Suprapubic skin (tissue), 4 donors: ENCODE data around the gene SIDT1. TPM values are rescaled to one million over a fixed set of nuclear protein-coding genes. Genes with fewer than 3 reads are reported as not detected.

Experiments
- DNase-seq, 2 donors: peaks; one replicate each; pipeline ENCODE4 v3.0.0-alpha.2; 2019; ENCODE audit warnings: low spot score in 2 of 2
- H3K27ac ChIP-seq: fragments of 200-600 bp; sonication (generic); one replicate; pipeline ENCODE4 v1.5.1; 2019
- H3K27me3 ChIP-seq: fragments of 200-600 bp; sonication (generic); one replicate; pipeline ENCODE4 v1.5.1; 2019
- H3K36me3 ChIP-seq: fragments of 200-600 bp; sonication (generic); one replicate; pipeline ENCODE4 v1.5.1; 2019
- H3K4me1 ChIP-seq: fragments of 200-600 bp; sonication (generic); one replicate; pipeline ENCODE4 v1.5.1; 2019
- H3K4me3 ChIP-seq: fragments of 200-600 bp; sonication (generic); one replicate; pipeline ENCODE4 v1.5.1; 2019; ENCODE audit warnings: mild to moderate bottlenecking
- H3K9me3 ChIP-seq: fragments of 200-600 bp; sonication (generic); one replicate; pipeline ENCODE4 v1.5.1; 2019
- CTCF ChIP-seq, 2 donors: fragments of 200-600 bp in 1 of 2; fragments of 450-650 bp in 1 of 2; sonication (generic) in 1 of 2; IDR thresholded peaks; one replicate each; pipeline ENCODE4 v1.5.1; 2016 to 2019; ENCODE audit warnings: antibody characterized with exemption in 2 of 2, mild to moderate bottlenecking in 1 of 2, moderate library complexity in 1 of 2
- EP300 ChIP-seq: sonication (generic); formaldehyde crosslinking; IDR thresholded peaks from one replicate; pipeline ENCODE4 v1.6.1; 2017; ENCODE audit warnings: antibody characterized with exemption
- POLR2A ChIP-seq, 2 donors: fragments of 450-650 bp; IDR thresholded peaks; one replicate each; pipeline ENCODE4 v1.6.1; 2017; ENCODE audit warnings: antibody characterized with exemption in 2 of 2, mild to moderate bottlenecking in 2 of 2, moderate library complexity in 2 of 2
- POLR2AphosphoS5 ChIP-seq, 3 donors: sonication (generic); formaldehyde crosslinking; IDR thresholded peaks; one replicate each; pipeline ENCODE4 v1.6.1; 2017; ENCODE audit warnings: antibody characterized with exemption in 3 of 3
- WGBS: methylation state at CpG from one replicate; pipeline ENCODE4 v1.1.5; 2018; 5-methylcytosine and 5-hydroxymethylcytosine counted together
- total RNA-seq, 4 donors: library from RNA; depleted of rRNA; stranded (reverse); fragments of >200 nt; gene quantifications; one replicate each; pipeline ENCODE4 v1.1.0, GENCODE V29; 2016

Gene SIDT1
- total RNA-seq, 4 donors from 2014 or later: 0.34 to 11.4 (median 2.2) TPM

- H3K9me3 ChIP-seq: no peaks in the 10 kb centered on the region
- no peaks in the 10 kb centered on the region for H3K36me3 ChIP-seq
- H3K4me1 ChIP-seq: peaks cover 5% of the 10 kb centered on the region
- no peak overlapping the region for H3K4me3 ChIP-seq
- no peak overlapping the region for H3K27ac ChIP-seq
- 91% methylated on average over 2 of the region's 2 CpGs for WGBS
- DNase-seq: no peak
- TF ChIP-seq CTCF (IDR thresholded peaks at IDR 0.05) (no peak), POLR2A (IDR thresholded peaks at IDR 0.05) (no peak), POLR2AphosphoS5 (IDR thresholded peaks at IDR 0.05) (no peak), EP300 (no peak)
- H3K27me3 ChIP-seq: no peaks in the 10 kb centered on the region
Observed at GRCh38 chr3:113541519-113541918, 9.2 kb downstream of the SIDT1 start.

GRCh38 chr3:113545594-113545993, 13.2 kb downstream of the SIDT1 start:
- H3K9me3 ChIP-seq: no peaks in the 10 kb centered on the region
- H3K27me3 ChIP-seq: no peaks in the 10 kb centered on the region
- H3K27ac ChIP-seq: no peak overlapping the region
- 88% methylated on average over 1 of the region's 1 CpG for WGBS
- no peaks in the 10 kb centered on the region for H3K4me1 ChIP-seq
- no peak for DNase-seq
- no peak for TF ChIP-seq POLR2AphosphoS5 (IDR thresholded peaks at IDR 0.05)
- no peak for TF ChIP-seq POLR2A (IDR thresholded peaks at IDR 0.05)
- TF ChIP-seq EP300: no peak
- no peak for TF ChIP-seq CTCF (IDR thresholded peaks at IDR 0.05)
- H3K36me3 ChIP-seq: no peaks in the 10 kb centered on the region
- H3K4me3 ChIP-seq: no peak overlapping the region

GRCh38 chr3:113546414-113546893, 14.1 kb downstream of the SIDT1 start:
- TF ChIP-seq POLR2A (IDR thresholded peaks at IDR 0.05) (no peak), POLR2AphosphoS5 (IDR thresholded peaks at IDR 0.05) (no peak), CTCF (IDR thresholded peaks at IDR 0.05) (no peak)
- no peak overlapping the region for H3K27ac ChIP-seq

GRCh38 chr3:113548501-113548900, 16.1 kb downstream of the SIDT1 start:
- TF ChIP-seq POLR2AphosphoS5 (IDR thresholded peaks at IDR 0.05): no peak
- no peak for TF ChIP-seq EP300
- TF ChIP-seq POLR2A (IDR thresholded peaks at IDR 0.05): no peak
- TF ChIP-seq CTCF (IDR thresholded peaks at IDR 0.05): no peak
- no peaks in the 10 kb centered on the region for H3K9me3 ChIP-seq
- 97% methylated on average over 2 of the region's 2 CpGs for WGBS
- H3K27me3 ChIP-seq: no peaks in the 10 kb centered on the region
- no peak for DNase-seq
- no peak overlapping the region for H3K27ac ChIP-seq
- no peaks in the 10 kb centered on the region for H3K36me3 ChIP-seq
- H3K4me3 ChIP-seq: no peak overlapping the region
- no peaks in the 10 kb centered on the region for H3K4me1 ChIP-seq

More at GRCh38 chr3:113546414-113546893, 14.1 kb downstream of the SIDT1 start:
- DNase-seq: no peak
- Histone ChIP-seq H3K9me3 (no peaks in the 10 kb centered on the region), H3K4me3 (no peak overlapping the region), H3K27me3 (no peaks in the 10 kb centered on the region), H3K4me1 (no peaks in the 10 kb centered on the region), H3K36me3 (no peaks in the 10 kb centered on the region)
- 49% methylated on average over 3 of the region's 3 CpGs for WGBS

GRCh38 chr3:113551820-113552219, 19.5 kb downstream of the SIDT1 start:
- DNase-seq: no peak
- no peak overlapping the region for H3K4me3 ChIP-seq
- TF ChIP-seq POLR2A (IDR thresholded peaks at IDR 0.05): no peak
- no peak for TF ChIP-seq EP300
- no peak for TF ChIP-seq CTCF (IDR thresholded peaks at IDR 0.05)
- 48% methylated on average over 5 of the region's 5 CpGs for WGBS
- no peak overlapping the region for H3K27ac ChIP-seq
- no peaks in the 10 kb centered on the region for H3K27me3 ChIP-seq
- no peaks in the 10 kb centered on the region for H3K4me1 ChIP-seq
- H3K9me3 ChIP-seq: no peaks in the 10 kb centered on the region
- H3K36me3 ChIP-seq: no peaks in the 10 kb centered on the region
